GM12874 (cell line): ENCODE results near the gene GRIK5.

Source experiments
- TF ChIP-seq, protein P1 (sequence below): IDR thresholded peaks from 2 replicates; pipeline ENCODE4 v1.5.1; 2011; ENCODE audit warnings: low read depth, mild to moderate bottlenecking, control low read depth, low read length, moderate library complexity; ENCODE audit not compliant: insufficient read depth

GRIK5 gene

DNA sequence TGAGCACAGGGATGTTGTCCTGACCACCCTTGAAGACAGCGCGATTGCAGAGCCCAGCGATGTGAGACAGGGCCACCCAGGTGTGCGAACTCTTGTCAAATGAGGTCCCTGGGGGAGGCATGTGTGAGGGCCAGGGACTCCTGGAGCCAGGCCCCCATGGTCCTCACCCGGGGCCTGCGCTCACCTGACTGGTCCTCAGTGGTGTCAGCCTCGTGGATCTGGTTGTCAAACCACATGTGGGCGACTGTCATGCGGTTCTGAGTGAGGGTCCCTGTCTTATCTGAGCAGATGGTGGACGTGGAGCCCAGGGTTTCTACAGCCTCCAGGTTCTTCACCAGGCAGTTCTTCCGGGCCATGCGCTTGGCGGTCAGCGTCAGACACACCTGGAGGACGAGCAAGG lies 88.3 kb downstream of the GRIK5 start:
- TF ChIP-seq, protein P1, sequence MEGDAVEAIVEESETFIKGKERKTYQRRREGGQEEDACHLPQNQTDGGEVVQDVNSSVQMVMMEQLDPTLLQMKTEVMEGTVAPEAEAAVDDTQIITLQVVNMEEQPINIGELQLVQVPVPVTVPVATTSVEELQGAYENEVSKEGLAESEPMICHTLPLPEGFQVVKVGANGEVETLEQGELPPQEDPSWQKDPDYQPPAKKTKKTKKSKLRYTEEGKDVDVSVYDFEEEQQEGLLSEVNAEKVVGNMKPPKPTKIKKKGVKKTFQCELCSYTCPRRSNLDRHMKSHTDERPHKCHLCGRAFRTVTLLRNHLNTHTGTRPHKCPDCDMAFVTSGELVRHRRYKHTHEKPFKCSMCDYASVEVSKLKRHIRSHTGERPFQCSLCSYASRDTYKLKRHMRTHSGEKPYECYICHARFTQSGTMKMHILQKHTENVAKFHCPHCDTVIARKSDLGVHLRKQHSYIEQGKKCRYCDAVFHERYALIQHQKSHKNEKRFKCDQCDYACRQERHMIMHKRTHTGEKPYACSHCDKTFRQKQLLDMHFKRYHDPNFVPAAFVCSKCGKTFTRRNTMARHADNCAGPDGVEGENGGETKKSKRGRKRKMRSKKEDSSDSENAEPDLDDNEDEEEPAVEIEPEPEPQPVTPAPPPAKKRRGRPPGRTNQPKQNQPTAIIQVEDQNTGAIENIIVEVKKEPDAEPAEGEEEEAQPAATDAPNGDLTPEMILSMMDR = no peak

DNA sequence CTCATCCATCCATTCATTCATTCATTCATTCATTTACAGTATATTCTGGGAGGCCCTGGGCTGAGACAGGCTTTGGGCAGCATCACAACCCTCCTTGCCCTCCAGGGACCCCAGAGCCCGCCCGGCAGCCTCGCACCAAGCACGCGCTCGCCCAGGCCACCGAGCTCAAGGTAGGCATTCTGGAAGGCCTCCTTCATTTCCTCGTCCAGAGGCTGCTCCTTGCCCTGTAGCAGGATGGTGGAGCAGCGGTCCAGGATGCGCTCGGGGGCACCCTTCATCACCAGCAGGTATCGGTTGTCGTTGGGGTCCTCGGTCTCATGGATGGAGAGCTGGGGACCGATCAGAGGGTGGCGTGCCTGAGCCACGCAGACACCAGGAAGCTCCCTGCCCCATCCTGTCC lies 91.5 kb downstream of the GRIK5 start:
- TF ChIP-seq, protein P1 = no peak

DNA sequence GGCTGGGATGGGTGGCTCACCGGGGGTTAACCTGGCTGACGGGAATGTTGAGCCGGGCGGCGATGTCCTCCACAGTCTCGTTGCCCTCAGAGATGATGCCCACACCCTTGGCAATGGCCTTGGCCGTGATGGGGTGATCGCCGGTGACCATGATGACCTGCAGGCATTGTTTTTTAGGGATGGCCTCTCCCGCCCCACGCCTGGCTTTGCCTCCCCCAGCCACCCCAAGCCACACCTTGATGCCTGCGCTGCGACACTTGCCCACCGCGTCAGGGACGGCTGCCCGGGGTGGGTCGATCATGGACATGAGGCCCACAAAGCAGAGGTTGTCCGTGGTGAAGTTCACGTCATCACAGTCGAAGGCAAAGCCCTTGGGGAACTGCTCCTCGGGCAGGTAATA lies 92.1 kb downstream of the GRIK5 start:
- TF ChIP-seq, protein P1 = no peak

DNA sequence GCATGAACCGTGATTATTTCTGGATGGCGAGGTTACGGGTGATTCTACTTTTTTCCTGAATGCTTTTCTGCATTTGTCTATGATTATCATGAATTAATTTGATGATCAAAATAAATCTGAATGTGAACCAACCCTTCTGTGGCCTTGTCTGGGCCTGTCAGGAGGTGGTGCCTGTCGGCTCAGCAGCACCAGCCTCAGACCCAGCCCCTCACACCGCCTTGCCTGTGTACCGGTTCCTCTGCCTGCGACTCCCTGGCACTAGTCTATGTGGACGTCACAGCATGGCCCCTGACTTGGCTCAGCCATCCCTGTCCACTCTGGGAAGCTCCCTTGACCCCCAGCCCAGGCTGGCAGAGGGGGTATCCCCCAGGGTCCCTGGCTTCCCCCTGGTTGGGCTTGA lies 95.4 kb downstream of the GRIK5 start:
- TF ChIP-seq, protein P1 = no peak

DNA sequence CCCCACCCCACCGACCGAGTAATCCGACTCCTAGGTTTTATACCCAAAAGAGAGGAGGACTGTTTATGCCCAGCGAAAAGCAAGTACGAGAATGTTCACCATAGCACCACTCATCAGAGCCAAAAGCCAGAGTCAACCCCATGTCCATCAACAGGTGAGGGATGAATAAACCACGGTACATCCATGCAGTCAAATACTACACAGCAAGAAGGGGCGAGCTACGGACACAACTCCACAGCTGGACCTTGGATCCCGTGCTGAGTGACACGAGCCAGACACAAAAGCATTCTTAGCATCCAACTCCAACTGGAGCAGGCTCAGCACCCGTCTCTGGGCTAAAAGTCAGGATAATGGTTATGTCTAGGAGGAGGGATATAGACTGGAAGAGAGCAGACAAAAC lies 98.6 kb downstream of the GRIK5 start:
- TF ChIP-seq, protein P1 = no peak

DNA sequence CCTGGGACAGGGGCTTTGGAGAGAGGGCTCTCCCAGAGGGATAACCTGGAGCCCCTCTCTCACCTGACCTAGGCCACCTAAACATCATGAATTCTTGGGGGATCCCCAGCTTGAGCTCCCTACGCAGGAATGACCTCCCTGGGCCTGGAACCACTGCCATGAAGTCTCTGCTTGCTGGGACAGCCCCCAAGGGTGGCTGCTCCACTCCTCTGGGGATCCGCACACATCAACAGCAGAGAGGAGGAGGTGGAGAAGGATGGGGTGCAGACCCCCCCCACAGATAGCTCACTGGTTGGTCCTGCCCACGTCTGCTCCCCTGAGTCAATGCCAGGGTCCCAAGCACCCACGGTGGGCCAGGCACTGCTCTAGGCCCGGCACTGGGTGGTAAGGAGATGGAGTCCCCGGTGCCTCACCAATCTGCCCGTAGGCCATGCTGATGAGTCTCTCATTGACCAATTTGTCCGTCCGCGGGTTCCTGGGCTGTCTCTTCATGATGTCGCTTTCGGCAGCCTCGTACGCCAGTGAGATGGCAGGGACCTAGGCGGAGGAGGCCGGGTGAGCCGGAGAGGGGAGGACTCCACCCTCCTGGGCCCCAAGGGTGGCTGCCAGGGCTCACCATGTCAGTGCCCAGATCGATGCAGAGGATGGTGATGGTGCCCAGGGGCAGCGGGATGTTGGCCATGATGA lies 100.1 kb downstream of the GRIK5 start:
- TF ChIP-seq, protein P1 = no peak

DNA sequence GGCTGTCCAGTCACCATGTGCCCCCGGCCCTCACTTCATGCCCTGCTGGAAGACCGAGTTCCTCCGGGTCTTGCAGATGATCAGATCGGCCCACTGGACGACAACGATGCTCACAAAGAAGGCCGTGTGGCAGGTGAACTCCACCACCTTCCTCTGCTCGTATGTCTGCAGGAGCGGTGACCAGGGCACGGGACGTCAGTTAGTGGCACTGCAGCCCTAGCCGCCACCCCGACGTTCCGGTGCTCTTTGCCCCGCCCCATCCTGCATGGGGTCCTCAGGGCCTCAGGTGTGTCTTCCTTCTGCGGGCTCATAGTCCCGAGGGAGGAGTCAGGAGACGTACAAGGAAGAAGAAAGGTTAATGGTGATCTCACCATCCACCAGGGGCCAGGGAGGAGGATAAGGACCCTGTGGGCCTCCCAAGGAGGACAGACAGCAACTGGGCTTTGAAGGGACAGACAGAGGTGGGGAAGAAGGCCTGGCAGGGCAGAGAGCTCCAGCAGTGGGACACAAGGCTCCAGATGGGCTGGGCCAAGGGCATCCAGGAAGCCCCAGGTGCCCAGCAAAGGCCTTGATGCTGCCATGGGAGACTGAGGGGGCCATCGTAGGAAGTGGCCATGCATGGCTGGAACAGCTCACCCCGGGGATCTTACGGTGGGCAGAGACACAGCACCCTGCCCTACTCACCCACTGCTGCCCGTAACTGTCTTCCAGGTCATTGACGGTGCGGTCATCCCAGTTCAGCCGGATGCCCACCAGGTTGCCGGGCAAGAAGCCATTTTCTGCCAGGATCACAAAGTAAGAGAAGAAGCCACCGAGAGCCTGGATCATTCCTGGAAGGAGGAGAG lies 101.0 kb downstream of the GRIK5 start:
- TF ChIP-seq, protein P1 = no peak
